HepG2 (cell line): ENCODE data around the gene SPON2. TPM values are rescaled to one million over a fixed set of nuclear protein-coding genes. Genes with fewer than 3 reads are reported as not detected.

Experiments
- CENPT ChIP-seq: sonication (generic); formaldehyde crosslinking; IDR thresholded peaks from 2 replicates; pipeline ENCODE4 v1.8.0; 2022; ENCODE audit warnings: low read depth, mild to moderate bottlenecking, moderate library complexity, missing genetic modification reagents
- IKZF1 ChIP-seq: fragments of 450-650 bp; IDR thresholded peaks from 2 replicates; pipeline ENCODE4 v1.7.1; 2016
- IRX3 ChIP-seq: sonication (generic); formaldehyde crosslinking; IDR thresholded peaks from 2 replicates; pipeline ENCODE4 v1.8.1; 2023; ENCODE audit warnings: mild to moderate bottlenecking, low read depth, missing genetic modification reagents, borderline replicate concordance
- MZF1 ChIP-seq: sonication (generic); formaldehyde crosslinking; IDR thresholded peaks from 2 replicates; pipeline ENCODE4 v1.8.1; 2023; ENCODE audit warnings: mild to moderate bottlenecking, missing genetic modification reagents, borderline replicate concordance
- POLR2AphosphoS5 ChIP-seq: IDR thresholded peaks from 2 replicates; pipeline ENCODE4 v1.6.1; 2012; ENCODE audit warnings: low read depth, low read length
- RNF219 ChIP-seq: sonication (generic); formaldehyde crosslinking; IDR thresholded peaks from 2 replicates; pipeline ENCODE4 v1.5.0; 2020; ENCODE audit warnings: mild to moderate bottlenecking, missing genetic modification reagents
- XRCC5 ChIP-seq: fragments of 200-400 bp; formaldehyde crosslinking; optimal IDR thresholded peaks from 2 replicates; pipeline ENCODE3; 2017; ENCODE audit warnings: mild to moderate bottlenecking, low read length
- ZBTB26 ChIP-seq: IDR thresholded peaks from 2 replicates; pipeline ENCODE4 v1.6.1; 2016; ENCODE audit warnings: missing compliant biosample characterization, missing genetic modification reagents, borderline replicate concordance
- ZBTB7B ChIP-seq: sonication (generic); formaldehyde crosslinking; IDR thresholded peaks from 2 replicates; pipeline ENCODE4 v1.4.0; 2020; ENCODE audit warnings: missing genetic modification reagents
- ZFP82 ChIP-seq: sonication (generic); formaldehyde crosslinking; IDR thresholded peaks from 2 replicates; pipeline ENCODE4 v1.5.1; 2020; ENCODE audit warnings: mild to moderate bottlenecking, missing genetic modification reagents, borderline replicate concordance
- ZMYM4 ChIP-seq: sonication (generic); formaldehyde crosslinking; IDR thresholded peaks from 2 replicates; pipeline ENCODE4 v1.8.1; 2023; ENCODE audit warnings: mild to moderate bottlenecking, missing genetic modification reagents
- ZNF230 ChIP-seq: sonication (generic); formaldehyde crosslinking; IDR thresholded peaks from 2 replicates; pipeline ENCODE4 v1.4.0; 2020; ENCODE audit warnings: mild to moderate bottlenecking, missing genetic modification reagents
- ZNF329 ChIP-seq: sonication (generic); formaldehyde crosslinking; IDR thresholded peaks from 2 replicates; pipeline ENCODE4 v1.9.0; 2021; ENCODE audit warnings: low read depth, mild to moderate bottlenecking, missing genetic modification reagents
- ZNF720 ChIP-seq: sonication (generic); formaldehyde crosslinking; IDR thresholded peaks from 2 replicates; pipeline ENCODE4 v1.4.0; 2020; ENCODE audit warnings: missing genetic modification reagents
- polyA plus RNA-seq, 8 experiments: library from polyadenylated mRNA; depleted of rRNA in 3 of 8; stranded (reverse) in 7 of 8; unstranded in 1 of 8; fragments of >200 nt; fragmentation: Illumina TruSeq in 4 of 8; extraction: Trizol in 4 of 8; gene quantifications; 2 replicates each; pipeline versions ENCODE4 v1.2.1 to v1.2.3, GENCODE V29; 2011 to 2016; ENCODE audit warnings: low read depth in 4 of 8, missing spikeins in 1 of 8, mixed read lengths in 1 of 8; ENCODE audit not compliant: insufficient read depth in 1 of 8
- total RNA-seq, 5 experiments: library from RNA; depleted of rRNA; stranded (reverse); fragments of >200 nt; fragmentation: Illumina TruSeq; extraction: Trizol; gene quantifications; 2 replicates each; pipeline ENCODE4 v1.2.3, GENCODE V29; 2016; ENCODE audit warnings: low read depth in 1 of 5
- TF ChIP-seq, protein P1 (sequence below): sonication (generic); formaldehyde crosslinking; IDR thresholded peaks from 2 replicates; pipeline ENCODE4 v1.4.0; 2020; ENCODE audit warnings: missing genetic modification reagents, mild to moderate bottlenecking, borderline replicate concordance
- TF ChIP-seq, protein P2 (sequence below): sonication (generic); formaldehyde crosslinking; conservative IDR thresholded peaks from 2 replicates; pipeline ENCODE4 v1.4.0; 2020; ENCODE audit warnings: missing genetic modification reagents
- TF ChIP-seq, protein P3 (sequence below): sonication (generic); formaldehyde crosslinking; IDR thresholded peaks from 2 replicates; pipeline ENCODE4 v1.4.0; 2020; ENCODE audit warnings: mild to moderate bottlenecking, missing genetic modification reagents

The SPON2 gene
- total and polyA plus RNA-seq, 2 of the 13 experiments (the other 11 are each of a cell fraction or from before 2014, with no cell fraction given): 17.4 to 55.2 TPM

DNA sequence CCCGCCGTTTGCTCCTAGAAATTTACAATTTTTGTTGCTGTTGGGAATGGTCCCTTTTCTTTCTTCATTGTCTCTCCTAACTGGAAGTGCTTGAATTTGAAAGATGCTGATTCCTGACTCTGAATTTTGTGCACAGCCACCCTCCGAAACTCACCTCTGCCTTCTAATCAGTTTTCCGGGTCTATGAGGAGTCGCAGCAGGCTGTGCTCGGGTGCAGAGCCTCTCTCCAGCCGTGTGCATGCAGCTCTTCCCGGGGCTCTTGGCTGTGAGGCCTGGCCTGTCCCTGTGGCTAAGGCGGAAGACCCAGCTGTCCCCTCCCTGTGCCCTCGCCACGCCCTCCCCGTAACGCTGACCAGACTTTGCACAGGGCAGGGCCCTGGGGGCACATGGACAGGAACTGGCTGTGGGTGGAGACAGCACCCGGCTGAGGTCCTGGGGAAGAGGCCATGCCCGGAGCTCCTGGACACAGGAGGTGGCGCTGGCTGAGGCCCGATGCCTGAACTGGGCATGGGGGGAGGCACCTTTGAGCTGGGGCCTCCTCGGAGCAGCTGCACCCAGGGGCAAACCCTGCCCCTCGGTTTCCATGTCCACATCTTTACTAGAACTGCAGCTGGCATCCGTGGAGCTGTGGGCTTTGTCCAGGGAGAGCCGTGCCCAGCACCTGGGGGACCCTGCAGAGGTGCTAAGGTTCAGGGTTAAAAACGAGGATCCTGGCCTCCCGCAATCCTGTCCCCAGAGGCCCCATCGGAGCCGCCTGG is 32.6 kb upstream of the SPON2 start (continued):
- TF ChIP-seq ZMYM4 (CRISPR knock-in tag) (0 out of 2 replicates have a peak, but pooled peaks have one; percentile 47), ZBTB7B (CRISPR knock-in tag) (peak; percentile 73), XRCC5 (peak; percentile 95), IKZF1 (no peak), RNF219 (CRISPR knock-in tag) (no peak), ZNF329 (no peak), ZNF230 (CRISPR knock-in tag) (peak; percentile 97), CENPT (CRISPR knock-in tag) (no peak), ZNF720 (no peak), ZBTB26 (CRISPR knock-in tag) (peak; percentile 81; the same call in 1 of the 2 replicates), IRX3 (no peak), POLR2AphosphoS5 (peak; percentile 92), ZFP82 (CRISPR knock-in tag) (0 out of 2 replicates have a peak, but pooled peaks have one; percentile 56), MZF1 (CRISPR knock-in tag) (no peak)
- TF ChIP-seq, protein P1, sequence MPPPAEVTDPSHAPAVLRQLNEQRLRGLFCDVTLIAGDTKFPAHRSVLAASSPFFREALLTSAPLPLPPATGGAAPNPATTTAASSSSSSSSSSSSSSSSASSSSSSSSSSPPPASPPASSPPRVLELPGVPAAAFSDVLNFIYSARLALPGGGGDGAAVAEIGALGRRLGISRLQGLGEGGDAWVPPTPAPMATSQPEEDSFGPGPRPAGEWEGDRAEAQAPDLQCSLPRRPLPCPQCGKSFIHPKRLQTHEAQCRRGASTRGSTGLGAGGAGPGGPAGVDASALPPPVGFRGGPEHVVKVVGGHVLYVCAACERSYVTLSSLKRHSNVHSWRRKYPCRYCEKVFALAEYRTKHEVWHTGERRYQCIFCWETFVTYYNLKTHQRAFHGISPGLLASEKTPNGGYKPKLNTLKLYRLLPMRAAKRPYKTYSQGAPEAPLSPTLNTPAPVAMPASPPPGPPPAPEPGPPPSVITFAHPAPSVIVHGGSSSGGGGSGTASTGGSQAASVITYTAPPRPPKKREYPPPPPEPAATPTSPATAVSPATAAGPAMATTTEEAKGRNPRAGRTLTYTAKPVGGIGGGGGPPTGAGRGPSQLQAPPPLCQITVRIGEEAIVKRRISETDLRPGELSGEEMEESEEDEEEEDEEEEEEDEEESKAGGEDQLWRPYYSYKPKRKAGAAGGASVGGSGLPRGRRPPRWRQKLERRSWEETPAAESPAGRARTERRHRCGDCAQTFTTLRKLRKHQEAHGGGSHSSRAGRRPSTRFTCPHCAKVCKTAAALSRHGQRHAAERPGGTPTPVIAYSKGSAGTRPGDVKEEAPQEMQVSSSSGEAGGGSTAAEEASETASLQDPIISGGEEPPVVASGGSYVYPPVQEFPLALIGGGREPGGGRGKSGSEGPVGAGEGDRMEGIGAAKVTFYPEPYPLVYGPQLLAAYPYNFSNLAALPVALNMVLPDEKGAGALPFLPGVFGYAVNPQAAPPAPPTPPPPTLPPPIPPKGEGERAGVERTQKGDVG (CRISPR knock-in tag): no peak
- TF ChIP-seq, protein P2, sequence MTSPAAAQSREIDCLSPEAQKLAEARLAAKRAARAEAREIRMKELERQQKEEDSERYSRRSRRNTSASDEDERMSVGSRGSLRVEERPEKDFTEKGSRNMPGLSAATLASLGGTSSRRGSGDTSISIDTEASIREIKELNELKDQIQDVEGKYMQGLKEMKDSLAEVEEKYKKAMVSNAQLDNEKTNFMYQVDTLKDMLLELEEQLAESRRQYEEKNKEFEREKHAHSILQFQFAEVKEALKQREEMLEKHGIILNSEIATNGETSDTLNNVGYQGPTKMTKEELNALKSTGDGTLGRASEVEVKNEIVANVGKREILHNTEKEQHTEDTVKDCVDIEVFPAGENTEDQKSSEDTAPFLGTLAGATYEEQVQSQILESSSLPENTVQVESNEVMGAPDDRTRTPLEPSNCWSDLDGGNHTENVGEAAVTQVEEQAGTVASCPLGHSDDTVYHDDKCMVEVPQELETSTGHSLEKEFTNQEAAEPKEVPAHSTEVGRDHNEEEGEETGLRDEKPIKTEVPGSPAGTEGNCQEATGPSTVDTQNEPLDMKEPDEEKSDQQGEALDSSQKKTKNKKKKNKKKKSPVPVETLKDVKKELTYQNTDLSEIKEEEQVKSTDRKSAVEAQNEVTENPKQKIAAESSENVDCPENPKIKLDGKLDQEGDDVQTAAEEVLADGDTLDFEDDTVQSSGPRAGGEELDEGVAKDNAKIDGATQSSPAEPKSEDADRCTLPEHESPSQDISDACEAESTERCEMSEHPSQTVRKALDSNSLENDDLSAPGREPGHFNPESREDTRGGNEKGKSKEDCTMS (CRISPR knock-in tag): no peak
- TF ChIP-seq, protein P3, sequence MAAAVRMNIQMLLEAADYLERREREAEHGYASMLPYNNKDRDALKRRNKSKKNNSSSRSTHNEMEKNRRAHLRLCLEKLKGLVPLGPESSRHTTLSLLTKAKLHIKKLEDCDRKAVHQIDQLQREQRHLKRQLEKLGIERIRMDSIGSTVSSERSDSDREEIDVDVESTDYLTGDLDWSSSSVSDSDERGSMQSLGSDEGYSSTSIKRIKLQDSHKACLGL (CRISPR knock-in tag): peak; percentile 85
